ES-I3 (cell line): ENCODE measurements around the gene GTPBP6.
"Not testable (repeated sequence)": the region's sequence is repeated elsewhere in the genome, so short reads cannot be mapped to it uniquely, and the experiment has no call there.

Experiments used
- H3K36me3 ChIP-seq: 2 replicates; pipeline ENCODE4 v1.6.1; 2013; ENCODE audit warnings: mild to moderate bottlenecking, low read length, control low read depth, moderate library complexity; ENCODE audit not compliant: insufficient read depth
- H3K4me1 ChIP-seq: 2 replicates; pipeline ENCODE4 v1.6.1; 2013; ENCODE audit warnings: mild to moderate bottlenecking, control low read depth, low read length; ENCODE audit not compliant: insufficient read depth
- H3K9ac ChIP-seq: 2 replicates; pipeline ENCODE4 v1.6.1; 2013; ENCODE audit warnings: low read depth, mild to moderate bottlenecking, low read length, moderate library complexity
- H3K9me3 ChIP-seq: 2 replicates; pipeline ENCODE4 v1.6.1; 2013; ENCODE audit warnings: mild to moderate bottlenecking, low read length, moderate library complexity; ENCODE audit not compliant: control insufficient read depth, insufficient read depth

The GTPBP6 gene

GRCh38 chrX:270848-271367, 47.7 kb downstream of the GTPBP6 start:
- Histone ChIP-seq H3K9ac (peak overlapping the region; percentile 29), H3K9me3 (no peaks in the 10 kb centered on the region), H3K36me3 (no peaks in the 10 kb centered on the region), H3K4me1 (peaks cover 4% of the 10 kb centered on the region; the same call in 1 of the 2 replicates)

- Histone ChIP-seq H3K4me1 (peaks cover 4% of the 10 kb centered on the region; the same call in 1 of the 2 replicates), H3K36me3 (no peaks in the 10 kb centered on the region), H3K9ac (peak overlapping the region; percentile 34; the same call in 1 of the 2 replicates), H3K9me3 (no peaks in the 10 kb centered on the region)
These were observed 50.8 kb downstream of the GTPBP6 start for GRCh38 chrX:267771-268261.

GRCh38 chrX:265502-265901, 53.1 kb downstream of the GTPBP6 start:
- Histone ChIP-seq H3K4me1 (peaks cover 7% of the 10 kb centered on the region; the same call in 1 of the 2 replicates), H3K9me3 (no peaks in the 10 kb centered on the region), H3K36me3 (no peaks in the 10 kb centered on the region), H3K9ac (no peak overlapping the region)

DNA sequence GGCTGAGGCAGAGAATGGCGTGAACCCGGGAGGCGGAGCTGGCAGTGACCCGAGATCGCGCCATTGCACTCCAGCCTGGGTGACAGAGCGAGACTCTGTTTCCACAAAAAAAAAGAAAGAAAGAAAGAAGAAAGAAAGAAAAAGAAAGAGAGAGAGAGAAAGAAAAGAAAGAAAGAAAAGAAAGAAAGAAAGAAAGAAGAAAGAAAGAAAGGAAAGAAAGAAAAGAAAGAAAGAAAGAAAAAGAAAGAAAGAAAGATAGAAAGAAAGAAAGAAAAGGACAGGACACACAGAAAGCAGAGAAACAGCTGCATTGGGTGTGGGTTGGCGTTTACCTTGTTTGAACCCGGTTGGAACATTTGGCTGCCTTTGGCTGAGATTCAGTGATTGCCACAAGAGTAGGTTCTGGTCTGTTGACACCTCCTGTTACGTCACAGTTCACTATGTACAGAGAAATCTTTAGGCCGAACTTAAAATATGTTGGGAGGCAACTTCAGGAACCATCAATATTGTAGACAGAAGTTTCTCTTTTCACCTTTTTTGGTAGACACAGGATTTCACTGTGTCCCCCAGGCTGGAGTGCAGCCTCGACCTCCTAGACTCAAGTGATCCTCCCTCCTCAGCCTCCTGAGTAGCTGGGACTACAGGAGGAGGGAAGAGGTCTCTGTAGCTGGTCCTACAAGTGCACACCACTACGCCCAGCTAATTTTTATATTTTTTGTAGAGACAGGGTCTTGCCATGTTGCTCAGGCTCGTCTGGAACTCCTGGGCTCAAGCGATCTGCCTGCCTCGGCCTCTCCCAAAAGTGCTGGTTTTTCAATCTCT, 53.8 kb downstream of the GTPBP6 start:
- Histone ChIP-seq H3K36me3 (no peaks in the 10 kb centered on the region), H3K9ac (no peak overlapping the region), H3K9me3 (no peaks in the 10 kb centered on the region), H3K4me1 (peaks cover 7% of the 10 kb centered on the region; the same call in 1 of the 2 replicates)

DNA sequence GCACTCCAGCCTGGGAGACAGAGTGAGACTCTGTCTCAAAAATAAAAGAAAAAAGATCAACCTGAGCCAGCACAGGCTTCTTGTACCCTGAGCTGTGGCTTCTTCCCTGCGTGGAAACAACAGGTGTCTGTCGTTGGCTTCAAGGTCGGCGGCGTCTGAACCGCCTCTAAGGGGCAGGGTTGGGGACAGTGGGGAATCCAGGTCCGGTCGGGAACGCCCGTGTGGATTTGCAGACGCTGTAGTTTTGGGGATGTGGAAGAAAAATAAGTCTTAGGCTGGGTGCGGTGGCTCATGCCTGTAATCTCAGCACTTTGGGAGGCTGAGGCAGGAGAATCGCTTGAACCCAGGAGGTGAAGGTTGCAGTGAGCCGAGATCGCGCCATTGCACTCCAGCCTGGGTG, 54.6 kb downstream of the GTPBP6 start:
- not testable (repeated sequence) for H3K4me1 ChIP-seq, H3K9me3 ChIP-seq, H3K9ac ChIP-seq

DNA sequence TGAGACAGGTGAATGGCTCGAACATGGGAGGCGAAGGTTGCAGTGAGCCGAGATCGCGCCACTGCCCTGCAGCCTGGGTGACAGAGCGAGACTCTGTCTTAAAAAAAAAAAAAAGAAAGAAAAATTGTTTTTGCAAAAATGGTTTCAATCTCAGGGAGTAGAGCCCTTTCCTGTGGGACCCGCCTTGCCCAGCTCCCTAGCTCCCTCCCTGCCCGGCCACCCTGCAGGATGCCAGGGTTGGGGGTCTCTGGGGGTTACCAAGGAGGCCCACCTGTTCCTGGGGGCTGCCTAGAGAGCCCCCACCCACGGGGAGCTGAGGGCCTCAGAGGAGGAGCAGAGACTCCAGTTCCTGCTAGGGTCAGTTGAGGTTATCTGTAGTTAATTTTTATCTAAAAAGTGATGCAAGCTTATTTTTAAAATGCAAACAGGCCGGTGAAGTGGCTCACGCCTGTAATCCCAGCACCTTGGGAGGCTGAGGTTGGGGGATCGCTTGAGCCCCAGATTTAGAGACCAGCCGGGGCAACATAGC, 56.2 kb downstream of the GTPBP6 start:
- Histone ChIP-seq H3K9me3 (no peaks in the 10 kb centered on the region), H3K9ac (no peak overlapping the region), H3K36me3 (no peaks in the 10 kb centered on the region), H3K4me1 (peaks cover 7% of the 10 kb centered on the region; the same call in 1 of the 2 replicates)

More for the DNA sequence above, 54.6 kb downstream of the GTPBP6 start:
- H3K36me3 ChIP-seq = not testable (repeated sequence)

- H3K36me3 ChIP-seq = no peaks in the 10 kb centered on the region
- peaks cover 7% of the 10 kb centered on the region; the same call in 1 of the 2 replicates for H3K4me1 ChIP-seq
- no peaks in the 10 kb centered on the region for H3K9me3 ChIP-seq
- no peak overlapping the region for H3K9ac ChIP-seq
These were observed 56.7 kb downstream of the GTPBP6 start for GRCh38 chrX:261919-262352.

GRCh38 chrX:261167-261918, 57.3 kb downstream of the GTPBP6 start:
- Histone ChIP-seq H3K4me1 (peaks cover 7% of the 10 kb centered on the region; the same call in 1 of the 2 replicates), H3K36me3 (no peaks in the 10 kb centered on the region), H3K9me3 (no peaks in the 10 kb centered on the region), H3K9ac (no peak overlapping the region)

DNA sequence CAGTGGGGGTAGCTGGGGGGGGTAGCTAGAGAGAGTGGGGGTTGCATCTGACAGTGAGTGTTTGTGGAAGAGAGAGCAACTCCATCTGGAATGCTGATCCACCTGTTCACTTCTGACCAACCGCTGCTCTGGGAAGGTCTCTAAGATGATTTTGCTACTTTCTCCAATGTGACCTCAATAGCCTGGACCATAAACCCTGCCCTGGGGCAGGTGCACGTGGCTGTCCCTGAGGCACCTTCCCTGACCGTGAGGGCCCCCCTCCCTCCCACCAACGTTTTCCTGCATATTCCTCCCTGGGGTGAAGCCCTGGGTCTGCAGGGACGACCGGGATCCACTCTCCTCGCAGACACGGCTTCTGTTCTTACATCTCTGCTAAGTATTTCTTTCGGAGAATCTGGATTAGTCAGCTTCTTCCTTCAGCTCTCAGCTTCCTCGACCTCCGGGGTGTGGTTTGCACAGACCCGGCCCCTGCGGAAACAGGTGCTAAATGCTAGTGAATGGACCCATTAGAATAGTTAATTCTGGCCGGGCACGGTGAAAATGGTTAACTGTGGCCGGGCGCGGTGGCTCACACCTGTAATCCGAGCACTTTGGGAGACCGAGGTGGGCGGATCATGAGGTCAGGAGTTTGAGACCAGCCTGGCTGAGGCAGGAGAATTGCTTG, 58.8 kb downstream of the GTPBP6 start:
- peaks cover 7% of the 10 kb centered on the region; the same call in 1 of the 2 replicates for H3K4me1 ChIP-seq
- H3K36me3 ChIP-seq = no peaks in the 10 kb centered on the region
- no peaks in the 10 kb centered on the region for H3K9me3 ChIP-seq
- peak overlapping the region; percentile 27; the same call in 1 of the 2 replicates for H3K9ac ChIP-seq

DNA sequence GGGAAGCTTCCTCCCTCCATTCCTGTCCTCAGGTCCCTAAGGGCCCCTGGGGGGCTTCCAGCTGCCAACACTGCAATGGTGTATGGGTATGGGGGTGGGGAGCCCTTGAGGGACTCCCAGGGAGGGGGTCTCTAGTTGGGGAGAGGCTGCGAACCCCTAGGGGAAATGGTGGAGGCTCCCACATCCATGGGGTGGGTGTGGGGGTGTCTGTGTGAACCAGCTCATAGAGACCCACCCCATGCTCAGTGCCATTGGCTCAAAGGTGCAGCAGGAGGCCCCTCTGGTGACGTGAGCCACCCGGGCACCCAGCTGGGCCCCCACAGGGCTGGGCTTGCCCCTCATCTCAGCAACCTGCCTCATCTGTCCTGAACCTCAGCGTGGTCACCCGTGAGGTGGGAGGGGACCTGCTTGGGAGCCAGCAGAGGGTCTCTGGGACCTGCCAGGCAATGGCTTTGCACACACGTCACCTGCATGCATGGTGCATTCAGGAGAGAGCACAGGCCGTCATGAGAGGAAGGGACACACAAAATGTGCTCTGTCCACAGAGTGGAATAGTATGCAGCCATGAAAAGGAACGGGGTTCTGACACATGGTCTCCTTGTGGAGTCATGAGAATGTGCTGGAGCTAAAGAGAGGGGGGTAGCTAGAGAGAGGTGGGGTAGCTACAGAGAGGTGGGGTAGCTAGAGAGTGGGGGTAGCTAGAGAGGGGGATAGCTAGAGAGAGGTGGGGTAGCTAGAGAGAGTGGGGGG, 60.1 kb downstream of the GTPBP6 start:
- Histone ChIP-seq H3K9me3 (no peaks in the 10 kb centered on the region), H3K9ac (no peak overlapping the region), H3K36me3 (no peaks in the 10 kb centered on the region), H3K4me1 (peaks cover 7% of the 10 kb centered on the region; the same call in 1 of the 2 replicates)

GRCh38 chrX:257681-258289, 60.8 kb downstream of the GTPBP6 start:
- H3K4me1 ChIP-seq = peaks cover 7% of the 10 kb centered on the region; the same call in 1 of the 2 replicates
- no peak overlapping the region for H3K9ac ChIP-seq
- no peaks in the 10 kb centered on the region for H3K36me3 ChIP-seq
- H3K9me3 ChIP-seq = no peaks in the 10 kb centered on the region

- not testable (repeated sequence) for H3K9ac ChIP-seq
These were observed 61.5 kb downstream of the GTPBP6 start for GRCh38 chrX:257054-257453.

GRCh38 chrX:255923-256331, 62.7 kb downstream of the GTPBP6 start:
- no peaks in the 10 kb centered on the region; the same call in 1 of the 2 replicates for H3K4me1 ChIP-seq
- H3K9ac ChIP-seq = no peak overlapping the region
- H3K9me3 ChIP-seq = no peaks in the 10 kb centered on the region
- H3K36me3 ChIP-seq = no peaks in the 10 kb centered on the region

More at GRCh38 chrX:257054-257453, 61.5 kb downstream of the GTPBP6 start:
- not testable (repeated sequence) for H3K36me3 ChIP-seq, H3K9me3 ChIP-seq, H3K4me1 ChIP-seq
